ENCODE results near the gene SHB. TPM values are rescaled to one million over a fixed set of nuclear protein-coding genes. Genes with fewer than 3 reads are reported as not detected.
A peak's percentile ranks its signal among the peaks of the same experiment; 100 is the strongest.

SHB gene
- total RNA-seq, 6 experiments from 2014 or later = 12.0 to 43.1 (median 21.9) TPM

GRCh38 chr9:38090170-38090569 is 21.1 kb upstream of the SHB start:
- Histone ChIP-seq H3K36me3 (no peaks in the 10 kb centered on the region), H3K9me3 (no peaks in the 10 kb centered on the region), H3K27me3 (no peaks in the 10 kb centered on the region), H3K27ac (no peak overlapping the region), H3K4me3 (no peak overlapping the region), H3K4me1 (peaks cover 0 to 3% (median 0%) of the 10 kb centered on the region in 4 donors)
- intact Hi-C loops (cut with DNase I) = no loop called here
- 62% methylated on average over 9 of the region's 9 CpGs for WGBS (ENCODE audit: insufficient coverage, low coverage, low lambda C conversion rate, missing lambda C conversion rate)
- TF ChIP-seq CTCF (IDR thresholded peaks at IDR 0.05) (no peak), POLR2A (IDR thresholded peaks at IDR 0.05) (no peak)
- DNase-seq (no peak), ATAC-seq (no peak)

DNA sequence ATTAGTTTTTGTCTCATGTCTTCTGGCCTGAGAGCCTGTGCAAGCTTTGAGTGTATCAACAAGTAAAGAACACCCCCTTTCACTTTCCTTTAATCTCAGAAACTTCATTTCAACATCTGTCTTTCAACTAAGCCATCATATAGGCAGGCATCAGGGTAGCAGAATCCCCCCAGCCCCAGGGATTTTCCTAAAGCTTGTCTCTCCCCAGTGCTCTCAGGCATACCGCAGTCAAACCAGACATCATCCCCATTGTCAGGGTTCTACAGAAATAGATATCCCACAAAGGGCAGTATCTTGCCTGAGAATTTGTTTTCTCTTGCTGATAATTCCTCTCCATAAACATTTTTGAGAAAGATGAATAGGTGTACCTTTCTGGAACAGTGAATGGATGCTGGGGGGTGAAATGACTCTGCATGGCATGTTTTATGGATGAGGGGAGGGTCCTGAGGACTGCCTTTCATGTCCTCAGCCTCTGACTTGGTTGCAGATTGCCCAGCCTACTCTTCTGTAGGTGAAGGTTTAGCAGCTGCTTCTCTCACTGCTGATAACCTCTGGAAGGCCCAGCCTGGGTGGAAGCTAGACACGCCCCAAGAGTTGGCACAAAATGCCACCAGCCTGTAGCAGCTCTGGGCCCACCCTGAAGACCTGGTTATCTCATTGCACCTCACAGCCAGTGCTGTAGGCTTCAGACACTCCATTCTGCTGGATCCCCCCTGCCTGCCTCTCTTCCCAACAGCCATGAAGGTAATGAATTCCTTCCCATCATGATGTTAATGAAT is 20.5 kb upstream of the SHB start:
- no peak for DNase-seq
- TF ChIP-seq POLR2A (IDR thresholded peaks at IDR 0.05) = no peak
- TF ChIP-seq CTCF (IDR thresholded peaks at IDR 0.05) = no peak
- no peaks in the 10 kb centered on the region for H3K36me3 ChIP-seq
- peaks cover 0 to 3% (median 0%) of the 10 kb centered on the region in 4 donors for H3K4me1 ChIP-seq
- no peak for ATAC-seq
- no peaks in the 10 kb centered on the region for H3K9me3 ChIP-seq
- no peaks in the 10 kb centered on the region for H3K27me3 ChIP-seq
- H3K27ac ChIP-seq = no peak overlapping the region
- intact Hi-C loops (cut with DNase I) = no loop called here
- WGBS (ENCODE audit: insufficient coverage, low coverage, low lambda C conversion rate, missing lambda C conversion rate) = 92% methylated on average over 1 of the region's 2 CpGs
- H3K4me3 ChIP-seq = no peak overlapping the region

GRCh38 chr9:38088006-38088925 is 19.2 kb upstream of the SHB start:
- H3K4me1 ChIP-seq = peaks cover 0 to 3% (median 0%) of the 10 kb centered on the region in 4 donors
- peak; percentile 74 to 84 (median 76) for DNase-seq
- H3K27ac ChIP-seq = no peak overlapping the region
- peak; percentile 91 to 96 (median 95) for ATAC-seq
- intact Hi-C loops (cut with DNase I) = no loop called here
- no peaks in the 10 kb centered on the region for H3K27me3 ChIP-seq
- no peaks in the 10 kb centered on the region for H3K9me3 ChIP-seq
- H3K4me3 ChIP-seq = no peak overlapping the region
- 5% methylated on average over 5 of the region's 7 CpGs for WGBS (ENCODE audit: insufficient coverage, low coverage, low lambda C conversion rate, missing lambda C conversion rate)
- TF ChIP-seq CTCF (IDR thresholded peaks at IDR 0.05) = peak; percentile 92 to 97 (median 96)
- no peak for TF ChIP-seq POLR2A (IDR thresholded peaks at IDR 0.05)
- no peaks in the 10 kb centered on the region for H3K36me3 ChIP-seq

DNA sequence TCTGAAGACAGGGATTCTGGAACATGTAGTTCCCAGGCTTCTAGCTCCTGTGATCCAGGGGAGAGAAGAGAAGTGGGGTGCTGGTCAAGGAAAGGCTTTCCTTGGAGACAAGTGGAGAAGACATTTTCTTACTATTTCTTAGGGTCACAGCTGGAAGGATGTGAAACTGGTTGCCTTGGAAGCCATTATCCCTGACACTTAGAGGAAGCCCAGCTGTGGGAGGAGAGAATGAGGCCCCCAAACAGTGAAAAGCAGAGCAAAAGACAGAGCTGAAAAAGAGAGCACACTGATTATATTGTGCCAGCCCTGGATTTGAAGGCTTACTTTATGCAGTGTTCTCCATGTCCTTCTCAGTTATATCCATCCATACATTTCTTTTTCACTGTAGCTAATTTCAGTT is 17.5 kb upstream of the SHB start:
- no peak overlapping the region for H3K4me3 ChIP-seq
- H3K27ac ChIP-seq = no peak overlapping the region
- H3K27me3 ChIP-seq = no peaks in the 10 kb centered on the region
- no peaks in the 10 kb centered on the region for H3K9me3 ChIP-seq
- ATAC-seq = no peak
- intact Hi-C loops (cut with DNase I) = no loop called here
- peaks cover 0 to 3% (median 0%) of the 10 kb centered on the region in 4 donors for H3K4me1 ChIP-seq
- no peak for DNase-seq
- TF ChIP-seq CTCF (IDR thresholded peaks at IDR 0.05) (no peak), POLR2A (IDR thresholded peaks at IDR 0.05) (no peak)
- H3K36me3 ChIP-seq = no peaks in the 10 kb centered on the region
